GM18502 (cell line): ENCODE measurements around the gene PNKD.
A peak's percentile ranks its signal among the peaks of the same experiment; 100 is the strongest.
"Not testable (repeated sequence)": the region's sequence is repeated elsewhere in the genome, so short reads cannot be mapped to it uniquely, and the experiment has no call there.

Experiments
- ATAC-seq: cut with Tn5 transposase; IDR thresholded peaks from one replicate; pipeline ENCODE4 v1.9.1; 2021; ENCODE audit warnings: mild to moderate bottlenecking; ENCODE audit not compliant: unreplicated experiment, poor library complexity

Gene PNKD

DNA sequence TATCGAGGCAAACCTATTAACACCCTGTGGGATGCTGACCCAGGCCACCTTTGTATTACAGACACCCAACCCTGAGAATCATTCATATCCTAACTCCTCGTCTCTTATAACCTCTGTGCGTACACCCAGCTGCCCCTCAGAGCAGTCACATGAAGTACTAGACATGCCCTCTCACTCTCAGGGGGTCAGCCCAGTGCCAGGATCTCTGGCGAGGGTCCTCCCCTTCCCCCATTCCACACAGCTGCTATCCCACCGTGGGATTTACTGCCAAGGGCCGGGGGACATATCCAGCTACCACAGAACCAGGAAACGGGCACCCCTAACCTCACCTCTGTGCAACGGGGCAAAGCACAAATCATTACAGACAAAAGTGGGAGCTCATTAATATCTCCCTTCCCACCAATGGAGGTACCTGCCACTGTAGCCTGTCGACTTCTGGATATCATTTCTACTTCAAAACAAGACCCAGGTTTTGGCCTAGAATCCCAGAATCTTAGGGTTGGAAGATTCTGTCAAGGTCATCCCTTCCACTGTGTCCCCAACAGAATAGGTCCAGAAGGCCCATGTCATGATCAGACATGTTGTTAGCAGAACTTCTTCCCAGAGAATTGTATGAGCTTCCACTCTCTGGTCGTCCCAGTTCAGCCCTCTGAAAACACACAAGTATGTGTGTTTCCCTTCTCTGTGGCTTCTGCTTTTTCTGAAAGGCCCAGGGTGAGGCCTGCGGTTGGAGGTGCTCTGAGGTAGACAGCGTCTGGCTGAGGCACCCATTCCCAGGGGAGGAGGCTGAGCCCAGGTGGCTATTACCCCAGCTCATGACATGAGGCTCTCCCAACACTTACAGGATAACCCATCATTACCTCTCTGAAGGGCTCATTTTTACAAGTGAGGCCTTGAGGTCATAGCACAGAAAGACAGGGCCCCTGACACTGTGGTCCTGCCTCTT, 20.3 kb downstream of the PNKD start:
- ATAC-seq, result peak; percentile 57

DNA sequence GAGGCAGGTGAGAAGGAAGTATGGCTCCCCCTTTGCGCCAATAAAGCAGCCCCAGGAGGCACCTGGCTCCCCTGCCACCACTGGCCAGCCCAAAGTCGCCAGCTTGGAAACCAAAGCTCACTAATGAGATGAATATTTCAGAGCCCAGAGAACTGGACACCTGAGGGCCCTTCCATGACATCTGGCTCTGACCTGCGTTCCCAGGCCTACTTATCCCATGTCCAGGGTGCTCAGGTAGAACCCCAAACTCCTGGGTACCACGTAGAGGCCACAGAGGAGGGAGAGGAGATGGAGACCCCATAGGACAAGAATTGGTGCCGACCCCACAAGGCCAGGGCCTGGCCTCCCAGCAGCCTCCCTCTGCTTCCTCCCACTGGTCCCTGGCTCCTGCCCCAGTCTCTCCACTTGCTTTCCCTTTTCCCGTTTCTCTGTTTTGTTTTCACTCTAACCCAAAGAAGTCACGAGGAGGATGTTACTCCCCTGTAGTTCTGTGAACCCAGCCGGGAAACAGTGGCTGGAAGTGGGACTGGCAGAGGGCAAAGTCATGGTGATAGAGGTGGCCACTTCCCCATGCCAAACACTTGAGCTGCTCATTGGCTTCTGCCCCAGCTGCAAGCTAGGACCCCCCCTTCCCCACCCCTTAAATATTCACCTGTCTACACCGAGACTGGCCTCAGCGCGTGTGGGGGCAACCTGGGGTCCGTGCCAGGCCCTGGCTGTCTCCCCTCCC, 21.2 kb downstream of the PNKD start:
- ATAC-seq, result no peak

DNA sequence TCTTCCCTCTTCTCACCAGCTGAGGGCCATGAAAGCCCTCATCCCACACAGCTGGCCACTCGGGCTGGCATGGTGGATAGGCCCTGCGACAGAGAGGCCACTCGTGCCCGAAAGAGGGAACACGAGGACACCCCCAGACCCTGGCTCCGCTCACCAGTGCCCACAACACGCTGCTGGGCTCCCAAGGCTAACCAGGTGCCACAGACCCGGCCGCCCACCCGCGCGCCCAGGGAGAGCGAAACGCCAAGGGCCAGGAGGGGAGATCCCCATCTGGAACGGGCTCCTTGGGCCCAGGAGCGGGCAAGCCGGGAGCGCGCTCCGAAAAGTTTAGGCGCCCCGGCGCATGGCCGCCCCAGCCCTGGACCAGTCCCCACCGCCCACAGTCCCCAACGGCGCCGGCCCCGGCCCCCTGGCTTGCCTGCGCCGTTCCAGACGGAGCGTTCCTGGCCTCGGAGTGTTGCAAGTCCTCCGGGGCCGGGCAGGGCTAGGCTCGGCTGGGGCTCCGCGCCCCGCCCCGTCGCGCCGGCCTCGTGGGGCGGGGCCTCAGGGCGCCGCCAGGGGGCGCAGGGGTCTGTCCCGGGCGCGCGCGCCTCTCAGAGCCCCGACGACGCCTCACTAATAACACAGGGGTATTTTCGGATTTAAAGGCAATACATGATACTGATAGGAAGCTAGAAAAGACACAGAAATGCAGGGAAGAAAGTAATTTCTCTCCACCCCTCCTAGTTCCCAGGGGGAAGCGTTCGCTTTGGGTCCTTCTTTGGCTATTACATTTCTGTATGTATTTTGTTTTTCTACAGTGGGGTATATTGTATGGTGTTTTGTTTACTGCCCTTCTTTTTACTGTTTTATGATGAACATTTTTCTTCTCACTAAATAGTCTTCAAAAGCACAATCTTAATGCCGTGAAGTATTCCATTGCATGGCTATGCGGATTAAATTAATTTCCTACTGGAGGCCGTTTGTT, 22.0 kb downstream of the PNKD start, which contains the start of gene TMBIM1:
Gene TMBIM1 (minus strand): TSS at position 456 of the 967 bp plus-strand sequence. CDS start 10,362 bp downstream, outside the sequence.
- ATAC-seq, result peak; percentile 84

DNA sequence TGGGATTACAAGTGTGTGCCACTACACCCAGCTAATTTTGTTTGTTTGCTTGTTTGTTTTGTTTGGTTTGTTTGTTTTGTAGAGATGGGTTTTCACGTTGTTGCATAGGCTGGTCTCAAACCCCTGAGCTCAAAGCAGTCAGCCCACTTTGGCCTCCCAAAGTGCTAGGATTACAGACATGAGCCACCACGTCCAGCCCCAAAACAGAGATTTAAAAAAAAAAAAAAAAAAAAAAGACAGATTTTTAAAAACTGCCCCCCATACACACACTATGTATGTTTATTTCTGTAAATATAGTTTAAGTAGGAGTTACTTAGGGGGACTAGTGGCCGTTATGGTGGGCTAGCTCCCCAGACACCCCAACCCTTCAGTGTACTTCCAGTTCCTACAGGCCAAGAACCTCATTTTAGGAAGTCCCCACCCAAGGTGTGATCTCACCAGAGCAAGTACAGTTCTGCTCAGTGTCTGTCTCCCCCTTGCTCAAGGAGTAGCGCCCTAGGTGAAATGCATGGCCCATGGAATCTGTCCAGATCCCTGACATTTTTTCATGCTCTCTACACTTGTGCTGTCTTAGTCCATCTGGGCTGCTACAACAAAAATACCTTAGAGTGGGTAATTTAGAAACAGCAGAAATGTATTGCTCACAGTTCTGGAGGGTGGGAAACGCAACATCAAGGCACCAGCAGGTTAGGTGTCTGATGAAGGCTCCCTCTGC, 23.6 kb downstream of the PNKD start:
- ATAC-seq, result no peak

- no peak for ATAC-seq
Observed at GRCh38 chr2:218294430-218295022, 24.2 kb downstream of the PNKD start.

- no peak for ATAC-seq
Observed at GRCh38 chr2:218295029-218295428, 24.7 kb downstream of the PNKD start.

- no peak for ATAC-seq
Observed at GRCh38 chr2:218296200-218296599, 25.9 kb downstream of the PNKD start.

DNA sequence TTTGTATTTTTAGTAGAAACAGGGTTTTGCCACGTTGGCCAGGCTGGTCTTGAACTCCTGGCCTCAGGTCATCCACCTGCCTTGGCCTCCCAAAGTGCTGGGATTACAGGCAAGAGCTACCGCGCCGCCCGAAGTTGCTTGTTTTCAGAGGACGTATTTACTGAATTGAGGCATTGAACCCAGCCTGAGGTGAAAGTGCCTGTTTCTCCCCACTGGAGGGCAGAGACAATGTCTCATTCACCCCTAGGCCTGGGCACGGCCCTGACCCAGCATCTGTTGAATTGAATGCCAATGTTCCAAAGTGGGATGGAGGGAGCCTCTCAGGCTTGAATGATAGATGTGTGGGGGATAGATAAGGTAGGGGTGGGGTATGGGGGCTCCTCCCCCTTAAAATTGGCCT, 26.5 kb downstream of the PNKD start:
- ATAC-seq, result no peak

DNA sequence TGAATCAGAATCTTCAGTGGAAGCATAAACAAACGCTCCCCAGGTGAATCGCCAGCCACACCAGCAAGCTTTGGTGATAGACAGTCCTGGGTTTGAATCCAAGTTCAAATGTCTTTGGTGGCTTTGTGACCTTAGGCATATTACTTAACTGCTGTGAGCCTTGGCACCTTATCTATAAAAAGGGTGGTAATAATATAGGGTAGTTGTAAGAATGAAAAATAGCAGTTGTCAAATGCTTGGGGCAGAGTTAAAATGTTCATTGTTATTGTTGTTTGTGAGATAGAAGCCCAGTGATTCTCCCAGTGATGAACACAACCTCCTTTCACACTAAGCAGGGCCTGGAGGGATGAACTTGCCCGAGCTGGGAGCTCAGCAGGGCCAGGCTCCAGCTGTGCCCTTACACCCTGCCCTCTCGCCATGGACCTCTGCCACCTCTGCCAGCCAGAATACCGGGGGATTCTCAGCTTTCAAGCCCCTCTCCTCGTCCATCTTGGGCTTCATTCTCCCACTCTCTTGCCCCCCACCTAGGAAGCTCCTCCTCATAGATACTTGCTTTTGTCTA, 28.1 kb downstream of the PNKD start:
- no peak for ATAC-seq

DNA sequence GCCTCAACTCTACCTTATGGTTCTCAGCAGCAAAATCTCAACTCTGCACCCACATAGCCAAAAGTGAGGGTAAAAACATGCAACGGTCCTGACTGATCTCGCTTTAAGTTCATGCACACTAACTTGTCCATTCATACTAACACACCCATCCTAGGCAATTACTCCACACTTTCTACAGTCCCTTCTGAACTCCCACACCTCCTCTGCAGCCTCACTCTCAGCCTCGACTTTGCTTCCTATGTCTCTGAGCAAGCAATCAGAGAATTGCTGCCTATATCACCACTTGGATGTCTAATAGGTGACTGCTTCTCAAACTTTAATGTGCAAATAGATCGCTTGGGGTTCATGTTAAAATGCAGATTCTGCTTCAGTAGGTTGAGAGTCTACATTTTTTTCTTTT, 29.8 kb downstream of the PNKD start:
- no peak for ATAC-seq

- peak; percentile 76 for ATAC-seq
Observed at GRCh38 chr2:218301176-218301819, 31.0 kb downstream of the PNKD start.

DNA sequence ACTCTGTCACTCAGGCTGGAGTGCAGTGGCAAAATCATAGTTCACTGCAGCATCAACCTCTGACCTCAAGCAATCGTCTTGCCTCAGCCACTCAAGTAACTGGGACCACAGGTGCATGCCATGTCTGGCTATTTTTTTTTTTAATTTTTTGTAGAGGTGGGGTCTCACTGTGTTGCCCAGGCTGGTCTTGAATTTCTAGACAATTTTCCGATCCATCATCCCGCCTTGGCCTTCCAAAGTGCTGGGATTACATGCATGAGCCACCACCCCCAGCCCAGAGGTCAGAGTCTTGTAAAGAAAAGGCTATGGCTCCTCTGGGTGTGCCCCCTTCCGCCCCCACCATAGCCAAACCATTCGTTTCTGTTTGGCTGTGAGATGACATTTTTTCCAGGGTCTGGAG, 35.1 kb downstream of the PNKD start:
- no peak for ATAC-seq

DNA sequence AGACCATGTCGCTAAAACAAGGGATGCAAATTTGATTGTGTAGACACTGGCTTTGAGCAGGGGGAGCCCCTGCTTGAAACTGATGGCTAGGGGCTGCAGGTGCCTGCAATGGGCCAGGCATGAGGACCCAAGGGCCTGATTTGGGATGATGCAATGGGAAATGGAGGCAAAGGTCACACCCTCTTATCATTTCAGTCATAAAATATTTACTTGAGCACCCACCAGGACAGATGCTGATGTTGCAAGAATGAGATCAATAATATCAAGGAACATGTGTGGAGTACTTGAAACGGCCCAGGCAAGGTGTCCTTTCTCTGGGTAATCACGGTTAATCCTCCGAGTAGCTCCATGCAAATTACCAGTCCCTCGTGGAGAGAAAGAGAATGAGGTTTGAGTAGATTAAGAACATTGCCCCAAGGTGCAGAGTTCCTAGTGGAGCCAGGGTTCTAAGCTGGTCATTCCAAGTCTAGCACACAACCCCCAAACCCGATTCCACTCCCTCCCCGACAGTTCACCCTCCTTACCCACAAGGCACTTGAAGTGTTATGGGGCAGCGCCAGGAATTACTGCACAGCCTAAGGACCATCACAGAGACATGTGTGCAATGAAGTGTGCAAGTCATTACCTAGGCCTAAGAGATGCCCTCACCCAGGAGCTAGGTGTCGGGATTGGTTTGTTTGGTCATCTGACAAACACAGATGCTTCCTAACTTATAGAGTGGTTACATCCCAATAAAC, 36.0 kb downstream of the PNKD start:
- no peak for ATAC-seq

DNA sequence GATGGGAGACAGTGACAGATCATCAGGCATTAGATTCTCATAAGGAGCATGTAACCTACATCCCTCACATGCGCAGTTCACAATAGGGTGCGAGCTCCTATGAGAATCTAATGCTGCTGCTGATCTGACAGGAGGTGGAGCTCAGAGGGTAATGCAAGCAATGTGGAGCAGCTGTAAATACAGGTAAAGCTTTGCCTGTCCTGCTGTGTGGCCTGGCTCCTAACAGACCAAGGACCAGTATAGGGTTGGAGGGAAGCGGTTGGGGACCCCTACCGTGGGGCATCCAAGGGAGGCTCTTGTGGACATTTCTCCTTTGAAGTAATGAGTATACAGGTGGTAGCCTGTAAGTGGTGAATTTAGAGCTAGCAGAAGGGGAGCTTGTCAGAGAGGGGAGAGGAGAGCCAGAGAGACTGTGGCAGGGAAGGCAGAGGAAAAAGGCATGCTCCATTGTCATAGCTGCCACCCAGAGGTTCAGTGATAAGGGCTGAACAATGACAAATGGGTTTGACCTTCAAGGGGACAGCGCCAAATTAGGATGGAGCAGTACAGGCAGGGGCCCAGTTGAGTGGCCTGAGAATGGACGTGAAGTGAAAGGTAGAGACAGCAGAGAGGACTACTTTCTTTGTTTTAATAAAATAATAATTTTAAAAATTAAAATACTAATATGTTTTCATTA, 37.2 kb downstream of the PNKD start:
- no peak for ATAC-seq

DNA sequence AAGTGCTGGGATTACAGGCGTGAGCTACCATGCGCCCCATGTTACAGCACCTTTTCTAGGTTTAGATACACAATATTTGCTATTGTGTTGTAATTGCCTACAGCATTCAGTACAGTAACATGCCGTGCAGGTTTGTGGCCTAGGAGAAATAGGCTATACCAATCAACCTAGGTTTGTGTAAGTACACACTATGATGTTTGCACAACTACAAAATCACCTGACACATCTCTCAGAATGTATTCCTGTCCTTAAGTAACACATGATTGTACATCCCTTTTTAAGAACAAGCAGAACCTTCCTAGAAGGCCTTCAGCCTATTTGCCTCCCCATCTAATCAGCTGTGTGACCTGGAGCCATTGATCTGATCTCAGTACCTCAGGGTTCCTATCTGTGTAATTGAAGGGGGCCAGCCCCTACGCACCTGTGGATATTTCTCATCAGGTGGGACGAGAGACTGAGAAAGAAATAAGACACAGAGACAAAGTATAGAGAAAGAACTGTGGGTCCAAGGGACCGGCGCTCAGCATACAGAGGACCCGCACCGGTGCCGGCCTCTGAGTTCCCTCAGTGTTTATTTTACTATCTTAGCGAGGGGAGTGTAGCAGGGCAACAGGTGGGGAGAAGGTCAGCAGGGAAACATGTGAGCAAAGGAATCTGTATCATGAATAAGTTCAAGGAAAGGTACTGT, 40.7 kb downstream of the PNKD start:
- ATAC-seq, result no peak

- not testable (repeated sequence) for ATAC-seq
Observed at GRCh38 chr2:218311541-218312266, 41.4 kb downstream of the PNKD start.
